ENCODE results near the gene GIPC1.
A peak's percentile ranks its signal among the peaks of the same experiment; 100 is the strongest.

GIPC1 gene

DNA sequence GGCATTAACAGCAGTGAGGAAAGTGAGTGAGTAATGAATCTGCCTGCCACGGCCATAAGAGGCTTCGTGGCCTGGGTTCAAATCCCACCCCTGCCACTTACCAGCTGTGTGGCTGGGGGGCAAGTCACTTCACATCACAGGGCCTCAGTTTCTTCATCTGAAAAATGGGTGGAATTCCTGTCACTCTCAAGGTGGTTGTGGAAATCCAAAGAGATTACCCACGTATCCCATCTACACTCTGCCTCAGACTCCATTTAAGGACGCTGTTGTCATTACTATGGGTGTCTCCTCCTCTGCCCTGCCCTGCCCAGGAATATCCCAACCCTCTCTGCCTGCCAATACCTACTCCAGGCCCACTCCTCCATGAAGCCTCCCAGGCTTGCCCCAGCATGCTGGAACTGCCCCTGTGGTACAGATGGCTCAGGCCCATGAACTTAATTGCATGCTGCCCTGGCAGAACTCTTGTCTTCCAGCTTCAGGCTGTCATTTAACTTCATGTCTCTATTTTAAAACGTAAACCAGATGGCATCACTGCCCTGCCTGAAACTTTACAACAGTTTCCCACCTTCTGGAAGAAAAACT lies 3.1 kb downstream of the GIPC1 start:
- no peak for DNase-seq

GRCh38 chr19:14487370-14488125 lies 8.4 kb downstream of the GIPC1 start:
- DNase-seq, result no peak

DNA sequence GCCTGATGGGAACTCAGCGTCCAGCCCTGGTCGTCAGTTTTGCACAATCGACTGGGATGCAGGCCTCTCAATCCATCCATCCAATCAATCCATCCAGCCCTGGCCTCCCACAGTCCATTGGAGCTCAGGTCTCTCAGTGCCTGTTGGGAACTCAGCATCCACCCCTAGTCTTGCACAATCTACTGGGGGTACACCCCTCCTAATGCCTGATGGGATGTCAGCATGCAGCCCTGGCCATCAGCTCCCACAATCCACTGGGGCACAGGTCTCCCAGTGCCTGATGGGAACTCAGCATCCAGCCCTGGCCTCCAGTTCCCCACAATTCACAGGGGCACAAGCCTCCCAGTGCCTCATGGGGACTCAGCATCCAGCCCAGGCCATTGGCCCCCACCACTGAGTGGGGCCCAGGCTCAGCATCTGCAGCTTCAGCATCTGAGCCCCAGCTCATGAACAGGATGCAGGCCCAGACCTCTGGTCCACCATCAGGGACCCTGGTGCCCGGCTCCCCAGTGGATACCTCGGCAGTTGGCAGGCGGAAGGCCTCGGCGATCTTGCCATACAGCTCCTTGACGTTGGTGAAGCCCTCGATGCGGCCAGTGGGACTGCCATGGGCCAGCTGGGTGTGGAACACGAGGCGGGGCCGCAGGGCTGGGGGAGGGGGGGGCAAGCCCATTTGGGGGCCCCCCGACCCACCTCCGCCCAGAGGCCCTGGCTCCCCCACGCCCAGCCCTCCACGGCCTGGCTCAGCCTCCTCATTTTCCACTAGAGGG lies 13.6 kb downstream of the GIPC1 start:
- DNase-seq, result no peak

DNA sequence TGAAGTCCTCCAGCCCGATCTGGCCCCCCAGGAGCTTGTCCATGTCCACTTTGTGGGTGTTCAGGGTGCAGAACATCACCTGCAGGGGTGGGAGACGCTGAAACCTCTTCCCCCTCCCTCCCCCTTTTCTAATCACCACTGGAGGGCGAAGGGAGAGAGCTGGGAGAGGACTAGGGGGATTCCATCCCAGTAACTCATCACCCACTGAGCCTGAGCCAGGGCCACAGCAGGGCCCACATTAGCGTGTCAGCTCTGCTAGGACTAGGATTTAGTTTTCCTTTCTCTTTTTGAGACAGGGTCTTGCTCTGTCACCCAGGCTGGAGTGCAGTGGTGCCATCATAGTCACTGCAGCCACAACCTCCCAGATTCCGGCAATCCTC lies 15.2 kb downstream of the GIPC1 start:
- no peak for DNase-seq

DNA sequence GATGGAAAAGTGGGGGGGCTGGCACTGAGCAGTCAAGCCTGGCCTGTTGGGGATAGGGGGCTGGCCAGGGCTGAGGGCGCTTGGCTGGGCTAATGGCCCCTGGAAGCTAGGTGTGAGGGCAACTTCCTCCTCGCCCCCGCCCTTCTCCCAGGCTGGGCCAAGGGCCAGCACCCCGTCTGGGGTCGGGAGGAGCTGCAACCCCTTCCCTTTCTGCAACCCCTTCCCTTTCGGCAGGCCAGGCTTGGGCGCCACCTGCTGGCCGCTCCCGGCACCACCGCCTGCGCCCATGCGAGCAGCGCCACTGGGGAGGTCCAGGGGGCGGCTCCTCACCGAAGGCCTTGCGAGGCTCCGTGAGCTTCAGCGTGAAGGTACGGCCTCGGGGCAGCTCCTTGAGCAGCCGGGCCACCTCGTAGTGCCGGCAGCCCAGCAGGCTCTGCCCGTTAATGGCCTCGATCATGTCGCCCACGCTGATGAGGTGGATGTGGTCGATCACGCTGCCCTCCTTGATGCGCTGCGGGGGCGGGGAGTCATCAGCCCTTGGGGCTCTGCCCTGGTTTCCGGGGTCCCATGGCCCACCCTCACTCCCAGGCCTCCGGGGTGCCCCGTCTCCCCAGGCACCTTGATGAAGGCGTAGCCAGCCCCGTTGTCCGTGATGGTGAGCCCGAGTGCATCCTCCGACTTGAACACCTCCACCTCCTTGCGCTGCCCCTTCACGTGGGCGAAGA lies 15.8 kb downstream of the GIPC1 start:
- peak; percentile 71 for DNase-seq

DNA sequence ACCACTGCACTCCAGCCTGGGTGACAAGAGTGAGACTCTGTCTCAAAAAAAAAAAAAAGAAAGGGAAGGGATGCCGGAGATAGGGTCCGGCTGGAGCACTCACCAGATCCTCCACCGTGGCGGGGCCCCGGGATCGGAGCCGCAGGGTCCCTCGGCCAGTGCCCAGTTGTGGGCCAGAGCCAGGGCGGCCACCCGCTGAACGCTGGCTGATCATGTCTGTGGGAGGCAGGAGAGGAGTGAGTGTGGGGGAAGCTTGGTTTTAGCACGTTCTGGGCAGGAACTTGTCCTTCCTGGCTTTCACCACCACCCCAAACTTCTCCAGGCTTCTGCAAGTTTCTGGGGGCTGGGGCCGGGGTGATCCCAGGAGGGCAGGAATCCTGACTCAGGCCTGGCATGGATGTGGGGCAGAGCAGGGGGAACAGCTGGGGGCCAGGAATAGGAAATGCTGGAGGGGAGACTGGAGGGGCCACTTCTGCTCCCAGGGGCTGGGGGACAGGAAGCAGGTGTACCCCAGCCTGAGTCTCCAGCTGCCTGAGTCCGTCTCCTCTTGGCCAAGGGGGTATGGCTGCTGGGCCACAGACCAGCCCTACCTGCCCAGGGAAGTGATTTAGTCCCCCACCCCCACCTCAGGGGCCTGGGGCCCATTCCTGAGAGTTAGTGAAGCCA lies 16.5 kb downstream of the GIPC1 start:
- no peak for DNase-seq

- DNase-seq, result no peak
These were observed 17.8 kb downstream of the GIPC1 start for GRCh38 chr19:14478113-14478545.

DNA sequence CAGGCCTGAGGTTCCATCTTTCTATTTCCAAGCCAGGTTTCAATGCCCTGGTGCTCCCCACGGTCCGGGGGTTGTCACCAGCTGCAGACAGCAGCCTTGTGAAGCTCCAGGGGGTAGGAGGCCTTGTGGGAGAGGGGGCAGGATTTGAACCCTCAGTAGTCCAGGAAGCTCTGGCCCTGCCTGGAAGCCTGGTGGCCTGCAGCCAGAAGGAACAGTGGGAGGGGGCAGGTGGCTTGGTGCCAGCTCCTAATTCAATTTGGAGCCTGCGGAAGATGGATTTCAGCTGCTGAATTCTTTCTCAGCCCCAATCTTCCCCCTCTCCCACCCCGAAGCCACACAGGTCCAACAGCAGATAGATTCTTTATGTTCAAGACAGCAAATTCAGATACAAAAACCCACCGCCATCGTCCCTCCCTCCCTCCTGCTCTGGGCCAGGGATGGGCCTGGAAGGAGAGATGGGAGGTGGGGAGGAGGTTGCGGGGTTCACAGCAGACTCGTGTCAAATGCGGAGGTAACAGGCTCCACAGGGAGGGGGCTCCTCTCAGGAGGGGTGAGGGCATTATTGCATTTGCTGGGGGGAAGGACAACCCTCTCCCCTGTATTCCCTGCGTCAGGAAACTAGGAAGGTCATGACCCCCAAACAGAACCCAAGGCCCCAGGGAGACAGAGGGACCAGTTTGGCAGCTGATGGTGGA lies 18.4 kb downstream of the GIPC1 start:
- no peak for DNase-seq

DNA sequence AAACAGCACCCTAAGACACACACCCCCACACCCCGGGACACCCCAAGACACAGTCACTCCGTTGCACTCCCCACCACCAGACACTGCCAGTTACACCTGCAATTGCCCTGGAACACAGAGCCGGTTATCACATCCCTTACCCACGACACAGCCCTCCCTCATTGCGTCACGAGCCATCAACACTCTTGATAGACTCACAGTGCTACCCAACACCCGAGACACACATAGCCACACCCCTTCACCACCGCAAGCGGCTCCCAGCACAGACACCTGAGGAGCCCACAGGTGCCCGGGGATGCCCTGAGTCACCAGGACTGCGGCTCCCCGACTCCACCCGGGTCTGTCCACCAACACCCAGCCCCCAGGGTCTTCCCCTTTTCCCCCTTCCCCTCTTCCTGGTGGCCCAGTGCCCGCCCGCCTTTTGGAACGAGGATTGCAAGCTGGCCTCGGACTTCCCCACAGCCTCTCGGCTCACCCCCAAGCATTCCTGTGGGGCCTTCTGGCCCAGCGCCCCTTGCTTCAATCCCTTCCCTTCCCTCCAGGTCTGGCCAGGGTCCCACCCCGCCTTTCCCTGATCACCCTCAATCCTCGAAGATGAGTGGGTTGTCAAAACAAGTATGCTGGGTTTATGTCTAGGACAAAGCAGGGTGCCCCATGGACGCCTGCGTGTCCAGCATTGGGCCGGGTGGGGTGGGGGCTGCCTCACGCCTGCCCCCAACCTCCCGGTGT lies 19.1 kb downstream of the GIPC1 start:
- DNase-seq, result no peak

- no peak for DNase-seq
These were observed 19.6 kb downstream of the GIPC1 start for GRCh38 chr19:14476327-14476672.

DNA sequence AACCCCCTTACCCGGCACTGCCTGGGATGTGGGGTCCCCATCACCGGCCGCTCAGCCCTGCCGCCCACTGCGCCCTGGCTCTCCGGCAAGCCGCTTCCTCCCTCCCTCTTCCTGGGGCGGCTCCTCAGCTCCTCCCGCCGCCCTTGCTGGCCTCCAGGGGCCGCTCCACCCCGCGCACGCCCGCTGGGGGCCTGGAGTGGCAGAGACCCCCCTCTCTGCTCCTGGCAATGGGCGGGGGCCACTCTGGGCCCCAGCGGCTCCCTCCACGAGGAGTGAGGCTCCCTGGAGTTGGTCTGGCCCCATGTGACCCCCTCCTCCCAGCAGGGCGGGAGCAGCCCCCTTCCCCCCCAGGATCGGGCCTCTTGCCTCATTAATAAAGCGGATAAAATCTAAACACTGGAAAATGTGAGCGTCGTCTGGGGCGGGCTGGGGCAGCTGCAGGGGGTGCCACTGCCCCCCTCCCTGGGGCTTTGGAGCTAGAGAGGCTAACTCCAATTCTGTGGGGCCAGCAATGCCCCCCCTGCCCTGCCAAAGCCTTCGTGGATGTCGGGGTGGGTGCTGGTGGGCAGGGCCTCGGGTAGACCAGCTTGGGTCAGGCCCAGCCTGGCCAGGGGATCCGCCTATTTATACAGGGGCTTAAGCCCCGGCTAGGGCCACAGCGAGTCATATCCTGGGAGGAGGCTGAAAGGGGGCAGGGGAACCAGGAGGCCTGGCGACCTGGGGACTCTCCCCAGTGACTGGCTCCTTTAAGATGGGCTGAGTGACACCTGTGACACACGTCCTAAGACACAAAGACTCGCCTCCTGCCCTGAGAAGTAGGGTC lies 20.5 kb downstream of the GIPC1 start, which contains the start of gene PTGER1:
Gene PTGER1, minus strand, starts transcription at position 104 of the 823 bp plus-strand sequence. CDS start 1,034 bp downstream, outside the sequence.
- peak; percentile 67 for DNase-seq

DNA sequence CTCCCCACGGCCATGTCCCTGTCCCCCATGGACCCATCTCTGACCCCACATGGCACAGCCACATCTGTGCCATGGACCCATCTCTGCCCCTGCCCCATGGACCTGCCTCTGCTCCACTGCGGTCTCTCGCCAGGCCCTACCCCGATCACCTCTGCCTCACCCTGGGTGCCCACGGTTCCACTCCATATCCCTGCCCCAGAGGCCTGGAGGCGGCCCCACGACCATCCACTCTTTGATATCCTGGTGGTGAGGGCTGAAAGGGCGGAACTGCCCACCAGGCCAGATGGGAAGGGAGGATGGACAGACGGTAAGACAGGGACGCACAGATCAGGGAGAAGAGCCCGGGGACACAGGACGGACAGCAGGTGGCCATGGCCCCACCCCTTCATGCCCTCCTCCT lies 21.1 kb downstream of the GIPC1 start:
- DNase-seq, result no peak

- no peak for DNase-seq
These were observed 21.8 kb downstream of the GIPC1 start for GRCh38 chr19:14473978-14474578.

- DNase-seq, result no peak
These were observed 22.6 kb downstream of the GIPC1 start for GRCh38 chr19:14473073-14473977.

GRCh38 chr19:14472202-14472938 lies 23.6 kb downstream of the GIPC1 start:
- peak; percentile 82 for DNase-seq

DNA sequence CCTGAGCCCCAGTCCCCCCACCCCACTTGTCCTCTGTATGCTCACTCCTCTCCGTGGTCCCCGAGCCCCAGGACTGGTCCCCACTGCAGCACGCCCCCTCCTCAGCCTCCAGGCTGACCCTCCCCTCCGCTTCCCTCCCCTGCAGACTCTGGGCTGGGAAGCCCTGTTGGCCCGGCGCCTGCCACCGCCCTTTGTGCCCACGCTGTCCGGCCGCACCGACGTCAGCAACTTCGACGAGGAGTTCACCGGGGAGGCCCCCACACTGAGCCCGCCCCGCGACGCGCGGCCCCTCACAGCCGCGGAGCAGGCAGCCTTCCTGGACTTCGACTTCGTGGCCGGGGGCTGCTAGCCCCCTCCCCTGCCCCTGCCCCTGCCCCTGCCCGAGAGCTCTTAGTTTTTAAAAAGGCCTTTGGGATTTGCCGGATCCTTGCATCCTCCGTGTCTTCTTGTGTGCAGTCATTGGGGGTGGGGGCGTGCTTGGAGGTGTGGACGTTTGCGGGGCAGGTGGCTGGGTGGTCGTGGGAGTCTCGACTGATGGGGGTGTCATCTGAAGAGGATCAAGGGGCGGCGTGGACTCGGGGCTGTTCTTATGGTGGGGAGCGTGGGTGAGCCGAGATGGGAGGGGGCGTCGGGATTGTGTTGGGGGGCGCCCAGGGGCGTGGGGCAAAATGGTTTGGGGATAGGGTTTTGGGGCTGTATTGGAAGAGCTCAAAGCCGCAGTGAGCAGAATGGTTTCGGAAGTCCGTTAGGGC lies 24.3 kb downstream of the GIPC1 start:
- no peak for DNase-seq
